Osteoblast (primary cell): ENCODE results near the gene CCDC146. TPM values are rescaled to one million over a fixed set of nuclear protein-coding genes. Genes with fewer than 3 reads are reported as not detected.

ENCODE experiments used
- DNase-seq: peaks from one replicate; pipeline ENCODE4 v3.0.0; 2011; ENCODE audit warnings: low spot score, mixed read lengths; ENCODE audit not compliant: insufficient read length; ENCODE audit errors: missing footprints
- H2AFZ ChIP-seq: 2 replicates; pipeline ENCODE4 v1.6.0; 2011; ENCODE audit warnings: mild to moderate bottlenecking, low read length
- H3K27ac ChIP-seq: 2 replicates; pipeline ENCODE4 v1.5.1; 2011; ENCODE audit warnings: mild to moderate bottlenecking, low read depth, low read length, moderate library complexity
- H3K27me3 ChIP-seq: 2 replicates; pipeline ENCODE4 v1.6.0; 2012; ENCODE audit warnings: mild to moderate bottlenecking, control low read depth, inconsistent platforms, low read length, moderate library complexity; ENCODE audit not compliant: insufficient read depth
- H3K36me3 ChIP-seq: 2 replicates; pipeline ENCODE4 v1.5.1; 2011; ENCODE audit warnings: mild to moderate bottlenecking, low read length, control low read depth, moderate library complexity; ENCODE audit not compliant: insufficient read depth
- H3K4me1 ChIP-seq: 2 replicates; pipeline ENCODE4 v1.5.1; 2011; ENCODE audit warnings: mild to moderate bottlenecking, low read length, control low read depth, moderate library complexity; ENCODE audit not compliant: insufficient read depth
- H3K4me2 ChIP-seq: 2 replicates; pipeline ENCODE4 v1.6.0; 2011; ENCODE audit warnings: mild to moderate bottlenecking, low read length; ENCODE audit not compliant: insufficient read depth
- H3K4me3 ChIP-seq: fragments of 200-600 bp; sonication (generic); 3 replicates; pipeline ENCODE4 v1.5.1; 2012; ENCODE audit warnings: mild to moderate bottlenecking, low read length, inconsistent platforms; ENCODE audit not compliant: insufficient read depth
- H3K79me2 ChIP-seq: 2 replicates; pipeline ENCODE4 v1.6.0; 2012; ENCODE audit warnings: mild to moderate bottlenecking, low read length, control low read depth, inconsistent platforms; ENCODE audit not compliant: insufficient read depth
- H3K9me3 ChIP-seq: 2 replicates; pipeline ENCODE4 v1.5.1; 2011; ENCODE audit warnings: low read depth, low read length, control low read depth
- H4K20me1 ChIP-seq: 2 replicates; pipeline ENCODE4 v1.6.0; 2012; ENCODE audit warnings: mild to moderate bottlenecking, low read length, control low read depth; ENCODE audit not compliant: insufficient read depth
- CTCF ChIP-seq: IDR thresholded peaks from 2 replicates; pipeline ENCODE4 v1.5.1; 2011; ENCODE audit warnings: mild to moderate bottlenecking, low read depth, low read length, moderate library complexity; ENCODE audit errors: extremely low read depth
- total RNA-seq: library from RNA; depleted of rRNA; stranded (reverse); fragments of >200 nt; gene quantifications from 2 replicates; pipeline ENCODE4 v1.2.3, GENCODE V29; 2012

The CCDC146 gene
- total RNA-seq, 1 donor, result 5.1 TPM

GRCh38 chr7:77284616-77285015 lies 162.2 kb downstream of the CCDC146 start:
- H3K27ac ChIP-seq, result no peak overlapping the region
- TF ChIP-seq CTCF, result no peak
- H2AFZ ChIP-seq, result no peak overlapping the region
- DNase-seq, result no peak
- H3K4me2 ChIP-seq, result no peak overlapping the region
- no peaks in the 10 kb centered on the region for H3K36me3 ChIP-seq
- no peaks in the 10 kb centered on the region for H4K20me1 ChIP-seq
- H3K27me3 ChIP-seq, result no peaks in the 10 kb centered on the region
- no peak overlapping the region for H3K4me3 ChIP-seq
- H3K9me3 ChIP-seq, result no peaks in the 10 kb centered on the region
- H3K4me1 ChIP-seq, result no peaks in the 10 kb centered on the region
- H3K79me2 ChIP-seq, result no peaks in the 10 kb centered on the region

- no peak for TF ChIP-seq CTCF
- DNase-seq, result no peak
Measured at GRCh38 chr7:77288676-77289320, 166.4 kb downstream of the CCDC146 start.

GRCh38 chr7:77289387-77289786 lies 167.0 kb downstream of the CCDC146 start:
- H3K4me1 ChIP-seq, result no peaks in the 10 kb centered on the region
- H3K27me3 ChIP-seq, result no peaks in the 10 kb centered on the region
- no peak overlapping the region for H3K4me3 ChIP-seq
- no peak for DNase-seq
- H3K9me3 ChIP-seq, result no peaks in the 10 kb centered on the region
- no peaks in the 10 kb centered on the region for H3K36me3 ChIP-seq
- H3K4me2 ChIP-seq, result no peak overlapping the region
- no peak overlapping the region for H3K27ac ChIP-seq
- no peaks in the 10 kb centered on the region for H4K20me1 ChIP-seq
- H2AFZ ChIP-seq, result no peak overlapping the region
- no peak for TF ChIP-seq CTCF
- H3K79me2 ChIP-seq, result no peaks in the 10 kb centered on the region

More at GRCh38 chr7:77288676-77289320, 166.4 kb downstream of the CCDC146 start:
- Histone ChIP-seq H3K9me3 (no peaks in the 10 kb centered on the region), H3K4me2 (no peak overlapping the region), H3K79me2 (no peaks in the 10 kb centered on the region), H3K36me3 (no peaks in the 10 kb centered on the region), H3K27me3 (no peaks in the 10 kb centered on the region), H4K20me1 (no peaks in the 10 kb centered on the region), H2AFZ (no peak overlapping the region), H3K4me3 (no peak overlapping the region), H3K27ac (no peak overlapping the region), H3K4me1 (no peaks in the 10 kb centered on the region)

- no peak for TF ChIP-seq CTCF
- Histone ChIP-seq H4K20me1 (no peaks in the 10 kb centered on the region), H3K79me2 (no peaks in the 10 kb centered on the region), H2AFZ (no peak overlapping the region), H3K36me3 (no peaks in the 10 kb centered on the region), H3K27me3 (no peaks in the 10 kb centered on the region), H3K4me2 (no peak overlapping the region), H3K27ac (no peak overlapping the region), H3K9me3 (no peaks in the 10 kb centered on the region), H3K4me3 (no peak overlapping the region), H3K4me1 (no peaks in the 10 kb centered on the region)
- no peak for DNase-seq
Measured at GRCh38 chr7:77290425-77290824, 168.0 kb downstream of the CCDC146 start.
